MCF 10A (cell line): ENCODE results near the gene CRELD2. TPM values are rescaled to one million over a fixed set of nuclear protein-coding genes. Genes with fewer than 3 reads are reported as not detected.

ENCODE experiments used
- BruUV-seq: library from RNA; stranded (reverse); fragments of 400-500 nt; replicated peaks from 2 replicates; lab custom pipeline; 2021; lab: Mats Ljungman, UMichigan
- CTCF ChIA-PET: fragments of 300-600 bp; sonication (Branson Sonifier 250); formaldehyde crosslinking; extraction: SDS; loops from one replicate; lab custom pipeline; 2021; ENCODE audit warnings: antibody characterized with exemption, inconsistent platforms; lab: Yijun Ruan, JAX
- POLR2A ChIA-PET: fragments of 300-600, 350-650 bp; sonication (Branson Sonifier 250); formaldehyde crosslinking; extraction: SDS; loops from one replicate; lab custom pipeline; 2020; ENCODE audit warnings: antibody characterized with exemption, inconsistent platforms; lab: Yijun Ruan, JAX
- DNase-seq: peaks from one replicate; pipeline ENCODE4 v3.0.0-alpha.2; 2018; ENCODE audit not compliant: unreplicated experiment
- H3K27ac Mint-ChIP-seq: one replicate; pipeline ENCODE4 v1.8.0; 2022; ENCODE audit warnings: mild to moderate bottlenecking, low read depth, mixed read lengths; ENCODE audit not compliant: unreplicated experiment
- H3K27me3 Mint-ChIP-seq: one replicate; pipeline ENCODE4 v1.8.0; 2022; ENCODE audit warnings: mixed read lengths; ENCODE audit not compliant: insufficient read depth, unreplicated experiment
- H3K36me3 Mint-ChIP-seq: one replicate; pipeline ENCODE4 v1.8.0; 2022; ENCODE audit warnings: mild to moderate bottlenecking, moderate library complexity, mixed read lengths; ENCODE audit not compliant: insufficient read depth, unreplicated experiment
- H3K4me1 Mint-ChIP-seq: one replicate; pipeline ENCODE4 v1.8.0; 2022; ENCODE audit warnings: mixed read lengths; ENCODE audit not compliant: insufficient read depth, unreplicated experiment
- H3K4me3 Mint-ChIP-seq: one replicate; pipeline ENCODE4 v1.8.0; 2022; ENCODE audit warnings: mild to moderate bottlenecking, moderate library complexity, mixed read lengths; ENCODE audit not compliant: unreplicated experiment
- H3K9me3 Mint-ChIP-seq: one replicate; pipeline ENCODE4 v1.8.0; 2022; ENCODE audit warnings: mixed read lengths; ENCODE audit not compliant: unreplicated experiment
- CTCF ChIP-seq: fragments of 200-600 bp; IDR thresholded peaks from one replicate; pipeline ENCODE4 v1.8.0; 2022; ENCODE audit warnings: antibody characterized with exemption, mild to moderate bottlenecking; ENCODE audit not compliant: unreplicated experiment
- intact Hi-C: fragments of 100-400 bp; cut with micrococcal nuclease; formaldehyde crosslinking; loops from 2 replicates; pipeline ENCODE4 v1.14.1; 2022
- total RNA-seq: library from RNA; stranded (reverse); gene quantifications from 2 replicates; pipeline ENCODE4 v1.2.3, GENCODE V29; 2022

The CRELD2 gene
- total RNA-seq, 1 experiment from 2014 or later = 70.7 TPM

- TF ChIP-seq CTCF = no peak
- DNase-seq = no peak
- intact Hi-C loops = no loop called here
- Mint-ChIP-seq H3K9me3 (no peaks in the 10 kb centered on the region), H3K4me3 (no peak overlapping the region), H3K4me1 (no peaks in the 10 kb centered on the region), H3K27ac (no peak overlapping the region), H3K27me3 (no peaks in the 10 kb centered on the region), H3K36me3 (no peaks in the 10 kb centered on the region)
- POLR2A ChIA-PET = interaction anchor here (2.2 kb wide), 1 partner anchor 18 kb away, joined by 7 read pairs; the partner anchor contains the start of gene PIM3
- CTCF ChIA-PET = no interaction called here
- no TSS peak for BruUV-seq
Observed at GRCh38 chr22:49942565-49943404, 24.4 kb downstream of the CRELD2 start.

GRCh38 chr22:49943405-49943765 is 25.0 kb downstream of the CRELD2 start:
- Mint-ChIP-seq H3K27ac (no peak overlapping the region), H3K36me3 (no peaks in the 10 kb centered on the region), H3K9me3 (no peaks in the 10 kb centered on the region), H3K27me3 (no peaks in the 10 kb centered on the region), H3K4me1 (no peaks in the 10 kb centered on the region), H3K4me3 (no peak overlapping the region)
- intact Hi-C loops = no loop called here
- no TSS peak for BruUV-seq
- POLR2A ChIA-PET = interaction anchor here (2.2 kb wide), 1 partner anchor 17 kb away, joined by 7 read pairs; the partner anchor contains the start of gene PIM3
- no peak for TF ChIP-seq CTCF
- no peak for DNase-seq
- CTCF ChIA-PET = interaction anchor here (1.1 kb wide), 1 partner anchor 13 kb away, joined by 3 read pairs; no protein-coding TSS in a partner anchor

- Mint-ChIP-seq H3K27ac (no peak overlapping the region), H3K4me1 (no peaks in the 10 kb centered on the region), H3K4me3 (no peak overlapping the region), H3K27me3 (no peaks in the 10 kb centered on the region), H3K36me3 (no peaks in the 10 kb centered on the region), H3K9me3 (no peaks in the 10 kb centered on the region)
- CTCF ChIA-PET = interaction anchor here (1.1 kb wide), 1 partner anchor 14 kb away, joined by 3 read pairs; no protein-coding TSS in a partner anchor
- no peak for DNase-seq
- no peak for TF ChIP-seq CTCF
- intact Hi-C loops = no loop called here
- BruUV-seq = no TSS peak
- POLR2A ChIA-PET = interaction anchor here (2.2 kb wide), 1 partner anchor 17 kb away, joined by 7 read pairs; the partner anchor contains the start of gene PIM3
Observed at GRCh38 chr22:49943771-49944398, 25.5 kb downstream of the CRELD2 start.

- BruUV-seq = no TSS peak
- POLR2A ChIA-PET = interaction anchor here (2.2 kb wide), 1 partner anchor 16 kb away, joined by 7 read pairs; the partner anchor contains the start of gene PIM3
- H3K27ac Mint-ChIP-seq = no peak overlapping the region
Observed at GRCh38 chr22:49944399-49944891, 26.0 kb downstream of the CRELD2 start.

More at GRCh38 chr22:49944399-49944891, 26.0 kb downstream of the CRELD2 start:
- Mint-ChIP-seq H3K4me3 (no peak overlapping the region), H3K4me1 (peaks cover 2% of the 10 kb centered on the region), H3K36me3 (no peaks in the 10 kb centered on the region), H3K9me3 (no peaks in the 10 kb centered on the region), H3K27me3 (no peaks in the 10 kb centered on the region)
- CTCF ChIA-PET = interaction anchor here (1.1 kb wide), 1 partner anchor 14 kb away, joined by 3 read pairs; no protein-coding TSS in a partner anchor
- intact Hi-C loops = no loop called here
- DNase-seq = no peak
- no peak for TF ChIP-seq CTCF
